ENCODE results near the gene OPCML. TPM values are rescaled to one million over a fixed set of nuclear protein-coding genes. Genes with fewer than 3 reads are reported as not detected.

The OPCML gene
- total RNA-seq, 1 experiment from 2014 or later, result not detected

DNA sequence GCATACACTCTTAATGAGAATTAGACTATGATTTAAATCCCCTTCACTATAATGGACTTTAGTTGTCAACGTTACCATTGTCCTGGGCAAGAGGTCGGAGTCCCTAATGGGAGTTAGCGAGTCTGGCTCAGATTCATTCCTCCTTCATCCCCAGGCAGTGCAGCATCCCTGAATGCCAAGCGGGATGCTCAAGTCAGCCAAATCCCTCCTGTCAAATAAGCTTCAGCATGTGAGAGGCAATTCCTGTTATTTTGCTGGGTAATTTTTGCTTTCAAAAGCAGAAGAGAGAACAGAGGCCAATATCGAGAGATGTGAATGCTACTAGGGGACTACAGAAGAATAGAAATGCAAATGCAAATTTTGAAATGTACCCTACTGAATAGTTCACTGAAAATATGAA is 186.2 kb downstream of the OPCML start:
- ChIA-PET POLR2A (ENCODE audit: unreplicated experiment) (no interaction called here), CTCF (no interaction called here)
- Histone ChIP-seq H3K9me3 (ENCODE audit: insufficient read depth, low read depth) (no peaks in the 10 kb centered on the region; the same call in 1 of the 2 replicates), H3K36me3 (ENCODE audit: low read depth) (no peaks in the 10 kb centered on the region), H3K79me2 (ENCODE audit: low read depth) (no peaks in the 10 kb centered on the region), H4K20me1 (ENCODE audit: insufficient read depth) (no peaks in the 10 kb centered on the region), H3K27ac (no peak overlapping the region), H3K27me3 (ENCODE audit: insufficient read depth, low read depth) (no peaks in the 10 kb centered on the region), H3K4me1 (replicated peaks; ENCODE audit: insufficient read depth) (no peaks in the 10 kb centered on the region), H3K4me3 (no peak overlapping the region), H3F3A (ENCODE audit: insufficient read depth, low read depth) (no peaks in the 10 kb centered on the region), H2AFZ (no peak overlapping the region), H3K9me2 (ENCODE audit: insufficient read depth) (no peaks in the 10 kb centered on the region), H3K4me2 (no peak overlapping the region)
- TF ChIP-seq EZH2 (IDR thresholded peaks at IDR 0.05; ENCODE audit: low read depth), result no peak
- TF ChIP-seq, protein P1, sequence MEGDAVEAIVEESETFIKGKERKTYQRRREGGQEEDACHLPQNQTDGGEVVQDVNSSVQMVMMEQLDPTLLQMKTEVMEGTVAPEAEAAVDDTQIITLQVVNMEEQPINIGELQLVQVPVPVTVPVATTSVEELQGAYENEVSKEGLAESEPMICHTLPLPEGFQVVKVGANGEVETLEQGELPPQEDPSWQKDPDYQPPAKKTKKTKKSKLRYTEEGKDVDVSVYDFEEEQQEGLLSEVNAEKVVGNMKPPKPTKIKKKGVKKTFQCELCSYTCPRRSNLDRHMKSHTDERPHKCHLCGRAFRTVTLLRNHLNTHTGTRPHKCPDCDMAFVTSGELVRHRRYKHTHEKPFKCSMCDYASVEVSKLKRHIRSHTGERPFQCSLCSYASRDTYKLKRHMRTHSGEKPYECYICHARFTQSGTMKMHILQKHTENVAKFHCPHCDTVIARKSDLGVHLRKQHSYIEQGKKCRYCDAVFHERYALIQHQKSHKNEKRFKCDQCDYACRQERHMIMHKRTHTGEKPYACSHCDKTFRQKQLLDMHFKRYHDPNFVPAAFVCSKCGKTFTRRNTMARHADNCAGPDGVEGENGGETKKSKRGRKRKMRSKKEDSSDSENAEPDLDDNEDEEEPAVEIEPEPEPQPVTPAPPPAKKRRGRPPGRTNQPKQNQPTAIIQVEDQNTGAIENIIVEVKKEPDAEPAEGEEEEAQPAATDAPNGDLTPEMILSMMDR (conservative IDR thresholded peaks at IDR 0.05), result no peak
- intact Hi-C loops (cut with micrococcal nuclease; ENCODE audit: unreplicated experiment), result no loop called here
- no peak for DNase-seq
- BruUV-seq (replicated peaks), result no TSS peak

DNA sequence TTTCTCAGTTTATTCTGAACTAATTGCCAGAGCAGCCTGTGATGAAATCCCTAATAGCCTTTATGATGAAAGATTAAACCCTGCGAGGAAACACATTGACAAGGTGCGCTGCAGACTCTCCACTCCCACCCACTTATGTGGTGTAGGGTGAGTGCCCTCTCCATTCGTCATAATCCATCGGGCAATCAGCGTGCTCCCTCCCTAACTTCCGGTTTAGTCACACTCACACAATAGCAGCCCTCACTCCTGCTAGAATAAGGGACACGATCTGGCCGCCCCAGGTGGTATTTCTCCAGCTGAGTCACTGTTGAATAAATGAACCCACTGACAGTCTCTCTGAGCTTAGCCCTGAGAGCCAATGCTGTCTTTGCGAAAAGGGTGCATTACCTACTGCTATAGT is 188.3 kb downstream of the OPCML start:
- H3K27ac ChIP-seq, result no peak overlapping the region
- DNase-seq, result peak in 1 of 2 experiments; percentile 48
- H3K9me2 ChIP-seq (ENCODE audit: insufficient read depth), result no peaks in the 10 kb centered on the region
- ChIA-PET POLR2A (ENCODE audit: unreplicated experiment) (no interaction called here), CTCF (no interaction called here)
- H2AFZ ChIP-seq, result no peak overlapping the region
- intact Hi-C loops (cut with micrococcal nuclease; ENCODE audit: unreplicated experiment), result no loop called here
- no peak overlapping the region for H3K4me3 ChIP-seq
- no peaks in the 10 kb centered on the region for H3K36me3 ChIP-seq (ENCODE audit: low read depth)
- no peaks in the 10 kb centered on the region for H3K4me1 ChIP-seq (replicated peaks; ENCODE audit: insufficient read depth)
- H3K27me3 ChIP-seq (ENCODE audit: insufficient read depth, low read depth), result no peaks in the 10 kb centered on the region
- H4K20me1 ChIP-seq (ENCODE audit: insufficient read depth), result no peaks in the 10 kb centered on the region
- no peak overlapping the region for H3K4me2 ChIP-seq
- BruUV-seq (replicated peaks), result no TSS peak
- H3F3A ChIP-seq (ENCODE audit: insufficient read depth, low read depth), result no peaks in the 10 kb centered on the region
- no peaks in the 10 kb centered on the region; the same call in 1 of the 2 replicates for H3K9me3 ChIP-seq (ENCODE audit: insufficient read depth, low read depth)
- H3K79me2 ChIP-seq (ENCODE audit: low read depth), result no peaks in the 10 kb centered on the region
- TF ChIP-seq, protein P1 (conservative IDR thresholded peaks at IDR 0.05), result no peak
- no peak for TF ChIP-seq EZH2 (IDR thresholded peaks at IDR 0.05; ENCODE audit: low read depth)

DNA sequence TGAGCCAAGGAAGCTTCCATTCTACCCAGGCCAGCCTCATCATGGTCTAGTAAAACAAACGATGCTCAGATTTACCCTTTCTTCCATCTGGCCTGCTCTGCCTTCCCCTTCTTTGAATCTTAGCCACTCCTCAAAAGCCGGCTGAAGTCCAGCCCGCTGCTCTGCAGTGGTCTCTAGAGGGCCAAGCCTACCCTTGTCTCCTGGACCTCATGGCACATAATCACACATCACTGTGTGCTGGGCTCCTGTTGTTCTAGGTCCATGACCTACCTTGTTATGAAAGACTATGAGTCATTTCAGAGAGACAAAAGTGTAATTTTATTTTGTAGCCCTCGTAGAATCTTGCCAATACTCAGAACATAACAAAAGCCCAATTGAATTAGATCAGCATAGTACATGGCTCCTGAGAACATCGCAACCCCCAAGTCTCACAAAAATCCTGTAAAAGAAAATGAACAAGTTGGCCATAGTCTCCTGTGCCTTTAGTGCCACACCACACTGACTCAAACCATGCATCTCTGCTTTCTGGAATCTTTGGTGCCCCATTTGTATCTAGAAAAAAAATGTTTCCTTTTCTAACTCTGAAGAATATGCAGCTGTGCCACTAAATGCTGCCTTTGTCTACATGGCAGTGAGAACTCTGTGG is 192.7 kb downstream of the OPCML start:
- Histone ChIP-seq H3K27me3 (ENCODE audit: insufficient read depth, low read depth) (0 out of 2 replicates have a peak, but pooled peaks cover under 1% of the 10 kb centered on the region), H3K4me1 (replicated peaks; ENCODE audit: insufficient read depth) (no peaks in the 10 kb centered on the region), H2AFZ (no peak overlapping the region), H3K27ac (no peak overlapping the region), H4K20me1 (ENCODE audit: insufficient read depth) (no peaks in the 10 kb centered on the region), H3K9me3 (ENCODE audit: insufficient read depth, low read depth) (no peaks in the 10 kb centered on the region), H3K36me3 (ENCODE audit: low read depth) (no peaks in the 10 kb centered on the region), H3K4me3 (no peak overlapping the region), H3F3A (ENCODE audit: insufficient read depth, low read depth) (no peaks in the 10 kb centered on the region), H3K9me2 (ENCODE audit: insufficient read depth) (no peaks in the 10 kb centered on the region), H3K4me2 (no peak overlapping the region), H3K79me2 (ENCODE audit: low read depth) (no peaks in the 10 kb centered on the region)
- ChIA-PET POLR2A (ENCODE audit: unreplicated experiment) (no interaction called here), CTCF (no interaction called here)
- BruUV-seq (replicated peaks), result no TSS peak
- intact Hi-C loops (cut with micrococcal nuclease; ENCODE audit: unreplicated experiment), result no loop called here
- DNase-seq, result no peak
- TF ChIP-seq, protein P1 (conservative IDR thresholded peaks at IDR 0.05), result no peak
- TF ChIP-seq EZH2 (IDR thresholded peaks at IDR 0.05; ENCODE audit: low read depth), result no peak

All from PC-9 (cell line).